Neural crest cell (in vitro differentiated cells): ENCODE data around the gene LRRC23. TPM values are rescaled to one million over a fixed set of nuclear protein-coding genes. Genes with fewer than 3 reads are reported as not detected.

ENCODE experiments used
- DNase-seq: peaks from one replicate; pipeline ENCODE4 v3.0.0; 2021; ENCODE audit warnings: low read depth, mixed read lengths, low spot score
- H3K27ac Mint-ChIP-seq: one replicate; pipeline ENCODE4 v1.8.0; 2021; ENCODE audit warnings: mild to moderate bottlenecking, mixed read lengths; ENCODE audit not compliant: unreplicated experiment
- H3K27me3 Mint-ChIP-seq: 2 replicates; pipeline ENCODE4 v1.8.0; 2021; ENCODE audit warnings: low read depth, mild to moderate bottlenecking, mixed read lengths
- H3K36me3 Mint-ChIP-seq: 2 replicates; pipeline ENCODE4 v1.8.0; 2021; ENCODE audit warnings: low read depth, mild to moderate bottlenecking, mixed read lengths
- H3K4me1 Mint-ChIP-seq: 2 replicates; pipeline ENCODE4 v1.8.0; 2021; ENCODE audit warnings: mixed read lengths
- H3K4me3 Mint-ChIP-seq: one replicate; pipeline ENCODE4 v1.8.0; 2021; ENCODE audit warnings: mild to moderate bottlenecking, mixed read lengths
- H3K9me3 Mint-ChIP-seq: 2 replicates; pipeline ENCODE4 v1.8.0; 2021; ENCODE audit warnings: mixed read lengths
- total RNA-seq: library from RNA; stranded (reverse); gene quantifications from 2 replicates; pipeline ENCODE4 v1.2.1, GENCODE V29; 2021
- TF ChIP-seq, protein P1 (sequence below): fragments of 200-600 bp; sonication (generic); conservative IDR thresholded peaks from 2 replicates; pipeline ENCODE4 v1.5.0; 2021; ENCODE audit warnings: antibody characterized with exemption, mild to moderate bottlenecking

The LRRC23 gene
- total RNA-seq, 1 donor from 2014 or later: 4.8 TPM

DNA sequence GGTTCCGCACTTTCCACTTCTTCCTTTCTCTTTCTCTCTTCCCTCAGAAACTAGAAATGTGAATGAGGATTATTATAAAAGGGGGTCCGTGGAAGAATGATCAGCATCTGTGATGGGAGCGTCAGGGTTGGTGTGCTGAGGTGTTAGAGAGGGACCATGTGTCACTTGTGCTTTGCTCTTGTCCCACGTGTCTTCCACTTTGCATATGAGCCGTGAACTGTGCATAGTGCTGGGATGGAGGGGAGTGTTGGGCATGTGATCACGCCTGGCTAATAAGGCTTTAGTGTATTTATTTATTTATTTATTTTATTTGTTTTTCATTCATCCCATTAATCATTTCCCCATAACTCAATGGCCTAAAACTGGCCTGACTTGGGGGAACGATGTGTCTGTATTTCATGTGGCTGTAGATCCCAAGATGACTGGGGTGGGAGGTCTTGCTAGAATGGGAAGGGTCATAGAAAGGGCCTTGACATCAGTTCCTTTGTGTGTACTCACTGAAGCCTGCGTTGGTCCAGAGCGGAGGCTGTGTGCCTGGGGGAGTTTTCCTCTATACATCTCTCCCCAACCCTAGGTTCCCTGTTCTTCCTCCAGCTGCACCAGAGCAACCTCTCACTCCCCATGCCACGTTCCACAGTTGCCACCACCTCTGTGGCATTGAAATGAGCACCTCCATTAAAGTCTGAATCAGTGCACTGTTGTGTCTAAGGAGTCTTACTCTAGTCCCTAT is 18.5 kb downstream of the LRRC23 start:
- Mint-ChIP-seq H3K4me1 (peaks cover 50% of the 10 kb centered on the region), H3K27me3 (no peaks in the 10 kb centered on the region), H3K36me3 (peaks cover 3% of the 10 kb centered on the region), H3K27ac (no peak overlapping the region), H3K9me3 (no peaks in the 10 kb centered on the region), H3K4me3 (peak overlapping the region; percentile 94)
- TF ChIP-seq, protein P1, sequence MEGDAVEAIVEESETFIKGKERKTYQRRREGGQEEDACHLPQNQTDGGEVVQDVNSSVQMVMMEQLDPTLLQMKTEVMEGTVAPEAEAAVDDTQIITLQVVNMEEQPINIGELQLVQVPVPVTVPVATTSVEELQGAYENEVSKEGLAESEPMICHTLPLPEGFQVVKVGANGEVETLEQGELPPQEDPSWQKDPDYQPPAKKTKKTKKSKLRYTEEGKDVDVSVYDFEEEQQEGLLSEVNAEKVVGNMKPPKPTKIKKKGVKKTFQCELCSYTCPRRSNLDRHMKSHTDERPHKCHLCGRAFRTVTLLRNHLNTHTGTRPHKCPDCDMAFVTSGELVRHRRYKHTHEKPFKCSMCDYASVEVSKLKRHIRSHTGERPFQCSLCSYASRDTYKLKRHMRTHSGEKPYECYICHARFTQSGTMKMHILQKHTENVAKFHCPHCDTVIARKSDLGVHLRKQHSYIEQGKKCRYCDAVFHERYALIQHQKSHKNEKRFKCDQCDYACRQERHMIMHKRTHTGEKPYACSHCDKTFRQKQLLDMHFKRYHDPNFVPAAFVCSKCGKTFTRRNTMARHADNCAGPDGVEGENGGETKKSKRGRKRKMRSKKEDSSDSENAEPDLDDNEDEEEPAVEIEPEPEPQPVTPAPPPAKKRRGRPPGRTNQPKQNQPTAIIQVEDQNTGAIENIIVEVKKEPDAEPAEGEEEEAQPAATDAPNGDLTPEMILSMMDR: no peak
- DNase-seq: no peak

GRCh38 chr12:6923851-6924250 is 19.2 kb downstream of the LRRC23 start:
- TF ChIP-seq, protein P1: no peak
- H3K27me3 Mint-ChIP-seq: no peaks in the 10 kb centered on the region
- no peak for DNase-seq
- H3K27ac Mint-ChIP-seq: peak overlapping the region; percentile 96
- H3K36me3 Mint-ChIP-seq: peaks cover 3% of the 10 kb centered on the region
- H3K4me1 Mint-ChIP-seq: peaks cover 54% of the 10 kb centered on the region
- H3K4me3 Mint-ChIP-seq: peak overlapping the region; percentile 94
- no peaks in the 10 kb centered on the region for H3K9me3 Mint-ChIP-seq

DNA sequence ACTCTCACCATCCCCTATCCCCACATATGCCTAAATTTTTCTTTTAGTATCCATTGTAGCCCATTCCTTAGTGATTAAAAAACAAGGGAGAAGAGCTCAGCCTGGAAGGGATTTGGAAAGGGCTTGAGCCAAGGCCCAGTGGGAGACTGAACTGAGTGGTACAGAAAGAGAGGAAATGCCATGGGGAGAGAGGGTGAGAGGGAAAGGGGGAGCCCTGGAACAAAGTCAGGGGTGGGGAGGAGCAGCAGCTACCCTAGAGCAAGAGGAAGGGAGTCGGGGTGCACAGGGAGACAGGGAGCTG is 20.6 kb downstream of the LRRC23 start:
- peaks cover 3% of the 10 kb centered on the region for H3K36me3 Mint-ChIP-seq
- H3K4me1 Mint-ChIP-seq: peaks cover 63% of the 10 kb centered on the region
- H3K27me3 Mint-ChIP-seq: no peaks in the 10 kb centered on the region
- H3K9me3 Mint-ChIP-seq: no peaks in the 10 kb centered on the region
- DNase-seq: no peak
- TF ChIP-seq, protein P1: no peak
- peak overlapping the region; percentile 94 for H3K4me3 Mint-ChIP-seq
- peak overlapping the region; percentile 96 for H3K27ac Mint-ChIP-seq

DNA sequence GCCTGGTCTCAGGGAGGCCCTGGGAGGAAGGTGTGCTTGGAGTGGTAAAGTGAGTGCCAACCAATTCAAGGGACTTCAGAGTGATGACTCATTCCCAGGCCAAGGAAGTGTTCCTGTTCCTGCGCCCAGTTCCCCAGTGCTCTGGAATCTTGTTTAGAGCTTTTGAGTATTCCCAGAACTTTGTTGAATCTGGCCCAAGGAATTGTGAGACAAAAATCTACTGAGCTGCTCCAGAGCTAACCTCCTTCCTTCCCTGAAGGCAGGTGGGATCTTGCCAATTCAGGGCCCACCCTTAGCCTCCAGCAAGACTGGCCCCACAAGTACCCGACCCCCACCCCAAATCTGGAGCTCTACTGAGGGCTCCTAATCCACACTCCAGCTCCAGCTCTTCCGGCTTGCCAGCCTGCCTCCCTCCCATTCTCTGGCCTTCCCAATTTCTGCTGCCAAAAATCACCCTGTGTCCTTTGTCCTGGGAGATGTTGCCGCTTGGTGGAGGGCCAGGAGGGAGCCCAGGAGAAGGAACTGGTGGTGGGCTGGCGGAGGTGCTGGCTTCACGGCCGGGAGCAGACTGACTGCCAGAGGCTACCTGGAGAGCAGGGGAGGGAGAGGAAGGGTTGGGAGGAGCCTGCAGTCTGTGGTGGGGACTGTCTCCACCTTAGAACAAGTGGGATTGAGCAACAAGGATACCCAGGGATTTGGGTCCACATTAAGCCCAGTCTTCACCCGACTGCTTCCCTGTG is 21.1 kb downstream of the LRRC23 start:
- Mint-ChIP-seq H3K36me3 (peaks cover 3% of the 10 kb centered on the region), H3K9me3 (no peaks in the 10 kb centered on the region), H3K27me3 (no peaks in the 10 kb centered on the region), H3K4me3 (peak overlapping the region; percentile 94), H3K4me1 (peaks cover 66% of the 10 kb centered on the region), H3K27ac (peak overlapping the region; percentile 96)
- DNase-seq: no peak
- TF ChIP-seq, protein P1: no peak

GRCh38 chr12:6927379-6928021 is 22.9 kb downstream of the LRRC23 start, which contains the start of gene ATN1:
Gene ATN1 (plus strand): TSS chr12:6927959. CDS start chr12:6934002, 6,043 bp downstream.
- Mint-ChIP-seq H3K9me3 (no peaks in the 10 kb centered on the region), H3K4me1 (peaks cover 76% of the 10 kb centered on the region), H3K27me3 (no peaks in the 10 kb centered on the region), H3K4me3 (peak within 1 kb of the TSS; percentile 98), H3K36me3 (peaks cover 3% of the 10 kb centered on the region), H3K27ac (peak within 1 kb of the TSS; percentile 98)
- TF ChIP-seq, protein P1: no peak
- peak; percentile 57 for DNase-seq
